ENCODE results near the gene MCAT.

- TF ChIP-seq CTCF (IDR thresholded peaks at IDR 0.05) (no peak), REST (IDR thresholded peaks at IDR 0.05; ENCODE audit: insufficient read depth in 1 of 2, low read depth in 2 of 2, low read length in 1 of 2) (no peak)
These were observed 38.9 kb upstream of the MCAT start for GRCh38 chr22:43182118-43182517.
